NCI-H226 (cell line): ENCODE results near the gene PARVG.
A peak's percentile ranks its signal among the peaks of the same experiment; 100 is the strongest.

Experiments used
- DNase-seq: peaks from one replicate; pipeline ENCODE4 v3.0.0-alpha.2; 2015

The PARVG gene

GRCh38 chr22:44180706-44181032 lies at the start of gene PARVG:
PARVG (plus strand) TSS chr22:44180925; CDS start chr22:44183330, 2,405 bp downstream.
- no peak for DNase-seq

DNA sequence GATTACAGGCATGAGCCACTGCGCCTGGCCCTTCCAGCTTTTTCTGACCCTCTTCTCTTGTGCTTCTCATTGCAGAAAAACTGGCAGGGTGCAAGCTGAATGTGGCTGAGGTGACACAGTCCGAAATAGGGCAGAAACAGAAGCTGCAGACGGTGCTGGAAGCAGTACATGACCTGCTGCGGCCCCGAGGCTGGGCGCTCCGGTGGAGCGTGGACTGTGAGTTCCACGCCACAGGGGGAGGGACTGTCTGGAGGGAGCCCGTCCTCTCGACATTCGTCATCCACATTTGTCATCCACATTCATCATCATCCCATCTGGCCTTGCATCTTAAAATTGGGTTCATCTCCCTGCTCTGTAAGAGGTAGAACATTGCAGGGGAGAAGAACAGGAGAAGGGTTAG lies 49.3 kb upstream of the PARVG start:
- DNase-seq: no peak

DNA sequence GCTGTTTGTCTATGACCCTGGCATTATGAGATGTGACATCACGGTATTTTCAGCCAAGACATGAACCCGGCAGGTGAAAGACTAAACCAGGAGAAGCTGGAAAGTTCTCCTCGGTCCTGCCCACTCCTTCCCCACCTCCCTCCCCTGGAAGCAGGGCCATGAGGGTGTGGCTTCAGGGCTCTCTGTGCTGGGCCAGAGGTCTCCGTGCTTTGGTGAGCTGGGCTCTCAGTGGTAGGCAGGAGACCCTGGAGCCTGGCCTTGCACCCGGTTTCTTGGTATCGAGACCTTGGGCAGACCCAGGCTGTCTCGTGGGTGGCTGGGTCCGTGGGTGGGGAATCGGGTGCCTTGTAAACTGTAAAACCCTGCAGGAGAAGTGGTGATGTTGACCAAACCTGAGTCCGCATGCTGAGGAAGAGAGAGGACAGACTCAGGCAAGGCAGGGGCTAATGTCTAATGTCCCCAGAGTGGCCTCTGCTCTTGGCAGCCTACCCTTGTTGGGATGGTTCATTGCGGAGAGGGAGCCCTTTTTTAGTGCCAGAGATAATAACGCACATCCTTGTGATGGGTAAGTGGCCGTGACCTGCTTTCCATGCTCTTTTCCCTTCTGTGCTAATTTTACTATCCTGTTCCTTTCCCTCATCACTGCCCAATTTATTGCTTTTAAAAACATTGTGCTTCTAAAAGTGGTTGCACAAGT lies 48.6 kb upstream of the PARVG start:
- no peak for DNase-seq

DNA sequence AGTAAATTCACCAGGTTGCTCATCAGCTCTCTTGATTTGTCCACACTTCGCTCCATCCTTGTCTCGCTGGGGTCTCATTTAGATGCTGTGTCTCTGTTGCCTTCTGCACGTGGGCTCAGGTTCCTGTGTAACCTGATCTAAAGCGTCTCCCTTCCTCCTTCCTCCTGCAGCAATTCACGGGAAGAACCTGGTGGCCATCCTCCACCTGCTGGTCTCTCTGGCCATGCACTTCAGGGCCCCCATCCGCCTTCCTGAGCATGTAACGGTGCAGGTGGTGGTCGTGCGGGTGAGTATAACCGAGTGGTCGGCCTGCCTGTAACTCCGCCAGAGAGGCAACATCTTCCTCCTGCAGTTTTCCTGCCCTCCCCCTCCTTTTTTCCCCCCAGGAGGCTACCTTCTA lies 48.0 kb upstream of the PARVG start:
- no peak for DNase-seq

DNA sequence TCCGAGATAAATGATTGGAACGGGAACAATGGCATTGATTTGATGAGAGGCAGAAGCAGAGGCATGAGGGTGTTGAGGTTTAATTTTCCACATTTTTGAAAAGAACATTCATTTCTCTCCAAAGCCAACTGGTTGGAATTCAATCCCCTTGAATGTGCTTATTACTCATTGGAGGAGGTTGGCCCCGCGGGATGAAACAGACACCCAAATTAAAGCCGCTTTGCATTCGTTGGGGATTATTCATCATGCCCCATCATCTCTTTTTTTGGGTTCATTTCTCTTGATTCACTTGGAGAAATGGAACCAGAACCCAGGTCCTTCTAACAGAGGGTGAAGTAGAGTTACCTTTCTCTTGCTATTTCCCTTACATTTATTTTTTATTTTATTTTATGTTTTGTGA lies 47.6 kb upstream of the PARVG start:
- no peak for DNase-seq

- no peak for DNase-seq
Observed at GRCh38 chr22:44133901-44134571, 46.7 kb upstream of the PARVG start.

DNA sequence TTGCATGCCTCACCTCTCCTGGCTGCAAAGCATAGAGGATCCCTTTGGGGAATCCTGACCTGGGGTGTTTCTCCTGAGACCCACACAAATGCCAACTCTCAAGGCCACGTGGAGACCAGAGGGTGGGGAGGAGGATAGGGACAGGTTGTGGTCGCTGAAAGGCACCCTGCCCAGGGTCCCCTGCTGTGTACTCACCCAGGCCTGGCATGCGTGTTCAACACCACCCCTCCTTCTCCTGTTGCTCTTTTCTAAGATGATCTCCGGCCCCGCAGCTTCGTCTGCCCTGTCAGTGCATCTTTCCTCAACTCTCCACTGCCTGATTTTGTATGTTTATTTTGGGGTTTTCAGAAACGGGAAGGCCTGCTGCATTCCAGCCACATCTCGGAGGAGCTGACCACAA lies 44.6 kb upstream of the PARVG start:
- no peak for DNase-seq

GRCh38 chr22:44136786-44137185 lies 43.9 kb upstream of the PARVG start:
- no peak for DNase-seq

DNA sequence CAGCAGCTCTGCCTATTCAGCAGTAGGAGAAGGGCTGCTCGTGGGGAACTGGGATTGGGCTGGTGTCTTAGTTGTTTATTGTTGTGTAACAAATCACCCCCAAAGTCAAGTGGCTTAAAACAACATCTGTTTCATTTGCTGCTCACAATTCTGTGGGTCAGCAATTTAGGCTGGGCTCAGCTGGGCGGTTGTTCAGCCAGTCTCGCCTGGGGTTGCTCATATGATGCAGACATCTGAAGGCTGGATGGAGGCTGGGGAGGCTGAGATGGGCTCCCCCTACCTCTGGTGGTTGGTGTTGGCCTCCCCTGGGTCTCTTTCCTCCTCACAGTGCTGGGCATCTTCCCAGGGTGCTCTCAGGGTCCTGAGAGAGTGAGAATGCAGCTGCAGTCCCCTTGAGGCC lies 43.3 kb upstream of the PARVG start:
- no peak for DNase-seq

DNA sequence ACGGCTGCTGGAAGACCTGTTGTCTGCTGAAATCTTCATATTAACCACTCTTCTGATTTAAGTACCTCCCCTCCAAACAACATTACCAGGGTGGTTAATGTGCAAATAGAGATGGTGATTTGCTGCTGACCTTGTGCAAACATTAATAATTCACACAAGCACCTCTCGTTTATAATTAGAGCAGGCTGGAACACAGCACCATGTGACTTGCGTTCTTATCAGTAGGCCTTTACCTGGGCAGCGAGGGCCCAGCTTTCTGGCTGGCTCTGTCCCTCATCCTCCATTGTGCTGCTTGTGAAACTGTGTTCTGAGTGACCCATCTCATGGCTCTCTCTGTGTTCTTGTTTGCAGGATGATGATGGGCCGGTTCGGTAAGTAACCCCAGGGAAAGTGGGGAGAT lies 41.0 kb upstream of the PARVG start:
- DNase-seq: no peak

GRCh38 chr22:44142421-44143104 lies 38.2 kb upstream of the PARVG start:
- no peak for DNase-seq

GRCh38 chr22:44143105-44143474 lies 37.6 kb upstream of the PARVG start:
- no peak for DNase-seq

- DNase-seq: no peak
Observed at GRCh38 chr22:44143579-44143978, 37.1 kb upstream of the PARVG start.

DNA sequence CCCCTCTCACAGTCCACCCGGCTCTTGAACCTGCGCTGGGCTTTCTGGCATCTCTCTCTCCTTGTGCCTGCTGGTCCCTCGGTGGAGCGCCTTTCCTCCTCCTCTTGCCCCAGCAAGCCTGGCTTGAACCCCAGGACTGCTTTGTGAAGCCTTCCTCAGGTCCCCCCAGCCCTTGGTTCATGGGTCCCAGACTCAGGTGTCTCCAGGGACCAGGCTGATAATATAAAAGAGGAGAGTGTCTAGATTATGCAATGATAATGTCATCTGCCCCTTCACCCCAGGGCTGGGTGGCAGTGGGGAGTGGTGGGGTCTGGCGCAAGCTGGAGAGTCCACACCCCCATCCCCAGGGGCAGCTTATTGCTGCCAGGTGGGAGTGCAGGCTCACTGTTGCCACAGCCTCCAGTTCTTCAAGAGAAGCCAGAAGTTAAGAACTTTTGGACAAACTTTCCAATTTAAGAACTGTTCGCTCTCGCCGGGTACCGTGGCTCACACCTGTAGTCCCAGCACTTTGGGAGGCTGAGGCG lies 36.6 kb upstream of the PARVG start:
- DNase-seq: no peak

- no peak for DNase-seq
Observed at GRCh38 chr22:44145544-44145943, 35.2 kb upstream of the PARVG start.

- no peak for DNase-seq
Observed at GRCh38 chr22:44146088-44146861, 34.5 kb upstream of the PARVG start.

DNA sequence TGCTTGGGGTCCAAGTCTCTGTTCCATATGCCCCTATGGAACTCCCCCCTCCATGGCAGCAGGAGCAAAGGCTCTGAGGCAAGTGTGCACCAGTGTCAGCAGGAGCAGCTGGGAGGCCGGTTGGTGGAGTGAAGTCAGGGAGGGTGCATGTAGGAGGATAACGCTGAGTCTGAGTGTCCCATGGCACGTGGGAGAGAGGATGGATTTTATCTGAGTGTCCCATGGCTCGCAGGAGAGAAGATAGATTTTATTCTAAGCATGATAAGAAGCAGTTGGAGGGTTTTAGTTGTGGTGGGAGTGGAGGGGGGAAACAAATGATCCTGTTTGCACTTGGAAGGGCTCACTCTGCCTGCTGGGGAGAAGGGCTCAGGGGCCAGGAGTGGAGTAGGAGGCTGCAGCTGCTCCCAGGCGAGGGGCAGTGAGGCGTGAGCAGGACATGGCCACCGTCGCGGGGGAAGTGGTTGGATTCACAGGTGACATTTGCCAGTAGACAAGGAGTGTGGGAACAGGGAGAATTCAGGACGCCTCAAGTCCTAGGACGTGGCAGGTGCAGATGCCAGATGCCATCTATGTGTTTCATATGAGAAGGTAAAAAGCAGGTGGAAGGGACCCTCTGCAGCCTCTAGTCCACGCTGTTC lies 33.6 kb upstream of the PARVG start:
- no peak for DNase-seq

DNA sequence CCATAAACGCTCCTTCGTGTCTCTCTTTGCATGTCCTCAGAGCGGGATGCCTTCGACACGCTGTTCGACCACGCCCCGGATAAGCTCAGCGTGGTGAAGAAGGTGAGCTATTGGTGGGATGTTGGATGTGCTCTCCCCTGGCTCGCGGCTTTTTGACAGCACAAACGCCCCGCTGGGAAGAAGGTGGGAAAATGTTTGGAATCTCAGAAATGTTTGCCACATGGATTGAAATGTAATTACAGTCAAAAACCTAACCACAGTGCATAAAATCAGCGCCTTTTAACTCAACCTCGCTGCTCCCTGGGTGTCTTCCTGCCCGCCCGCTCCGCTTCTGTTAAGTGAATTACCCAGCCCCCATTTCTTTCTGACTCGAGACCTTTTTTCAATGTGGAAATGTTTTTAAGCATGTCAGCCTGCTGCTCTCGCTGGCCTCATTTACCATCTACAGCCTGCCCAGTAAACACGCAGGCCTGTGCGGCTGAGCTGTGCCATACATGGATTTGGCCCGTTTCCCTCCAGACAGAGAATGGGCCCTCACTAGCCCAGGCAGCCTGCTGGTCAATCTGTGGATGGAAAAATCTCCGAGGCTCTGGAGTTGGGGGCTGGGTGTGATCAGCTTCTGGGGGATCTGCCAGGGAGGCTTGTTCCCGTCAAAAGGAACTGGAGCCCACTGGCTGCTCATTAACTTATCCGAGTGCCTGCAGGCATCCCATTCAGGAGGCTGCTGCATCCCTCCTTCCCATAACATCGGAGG lies 32.7 kb upstream of the PARVG start:
- DNase-seq: peak; percentile 22

- peak; percentile 34 for DNase-seq
Observed at GRCh38 chr22:44151676-44152075, 29.0 kb upstream of the PARVG start.

- DNase-seq: no peak
Observed at GRCh38 chr22:44153710-44154109, 27.0 kb upstream of the PARVG start.

GRCh38 chr22:44154436-44154942 lies 26.2 kb upstream of the PARVG start:
- no peak for DNase-seq

DNA sequence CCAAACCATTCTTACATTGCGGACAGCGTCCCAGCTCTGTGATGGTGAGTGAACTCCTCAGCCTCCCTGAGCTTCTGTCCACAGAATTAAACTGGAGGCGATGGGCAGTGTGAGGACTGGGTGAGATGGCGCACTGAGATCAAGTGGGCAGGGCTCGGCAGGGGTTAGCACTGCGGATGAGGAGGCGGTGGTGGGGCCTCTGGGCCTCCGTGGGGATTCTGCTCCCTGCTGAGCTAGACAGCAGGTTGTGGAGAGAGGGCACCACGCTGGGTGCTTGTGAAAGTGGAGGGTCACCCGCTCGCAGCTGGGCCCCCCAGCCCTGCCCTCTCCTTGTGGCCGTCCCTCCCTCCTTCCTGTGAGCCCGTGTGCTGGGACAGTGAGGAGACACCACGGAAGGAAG lies 25.6 kb upstream of the PARVG start:
- no peak for DNase-seq
